H1 (cell line): Measurements from ENCODE around the gene TMEM45A. TPM values are rescaled to one million over a fixed set of nuclear protein-coding genes. Genes with fewer than 3 reads are reported as not detected.

Experiments used
- SIN3A ChIP-seq, 2 experiments: IDR thresholded peaks in 1 of 2; conservative IDR thresholded peaks in 1 of 2; 2 replicates each; pipeline ENCODE4 v1.6.1; 2011 to 2012; ENCODE audit warnings: low read length in 2 of 2, improper control_type of control experiment in 1 of 2, low read depth in 1 of 2, mild to moderate bottlenecking in 1 of 2
- polyA plus RNA-seq, 7 experiments: library from polyadenylated mRNA; depleted of rRNA in 3 of 7; stranded (reverse) in 5 of 7; unstranded in 2 of 7; fragments of >200 nt in 5 of 7; fragments of 200-250 nt in 2 of 7; gene quantifications; 1 replicate in 5 of 7; 2 replicates in 1 of 7; 4 replicates in 1 of 7; pipeline versions ENCODE4 v1.2.1 to v1.2.3, GENCODE V29; 2011 to 2013; ENCODE audit warnings: missing spikeins in 2 of 7, mixed read lengths in 2 of 7
- total RNA-seq: library from RNA; stranded (reverse); fragmentation: NEBNext Ultra II Directional; extraction: Animal tissue kit (Norgen Biotek cat#: 25700); gene quantifications from 2 replicates; pipeline ENCODE4 v1.2.1, GENCODE V29; 2021

The TMEM45A gene
- total and polyA plus RNA-seq, 2 of the 8 experiments (the other 6 are each of a cell fraction or from before 2014, with no cell fraction given): 12.9 to 14.2 TPM

- TF ChIP-seq SIN3A (conservative IDR thresholded peaks at IDR 0.05 in 1 of 2, IDR thresholded peaks at IDR 0.05 in 1 of 2; ENCODE audit: low read depth in 1 of 2, low read length in 2 of 2): no peak
Observed at GRCh38 chr3:100518983-100519382, 26.6 kb downstream of the TMEM45A start (continued).
